ENCODE data around the gene ATP6V1A.

ATP6V1A gene

DNA sequence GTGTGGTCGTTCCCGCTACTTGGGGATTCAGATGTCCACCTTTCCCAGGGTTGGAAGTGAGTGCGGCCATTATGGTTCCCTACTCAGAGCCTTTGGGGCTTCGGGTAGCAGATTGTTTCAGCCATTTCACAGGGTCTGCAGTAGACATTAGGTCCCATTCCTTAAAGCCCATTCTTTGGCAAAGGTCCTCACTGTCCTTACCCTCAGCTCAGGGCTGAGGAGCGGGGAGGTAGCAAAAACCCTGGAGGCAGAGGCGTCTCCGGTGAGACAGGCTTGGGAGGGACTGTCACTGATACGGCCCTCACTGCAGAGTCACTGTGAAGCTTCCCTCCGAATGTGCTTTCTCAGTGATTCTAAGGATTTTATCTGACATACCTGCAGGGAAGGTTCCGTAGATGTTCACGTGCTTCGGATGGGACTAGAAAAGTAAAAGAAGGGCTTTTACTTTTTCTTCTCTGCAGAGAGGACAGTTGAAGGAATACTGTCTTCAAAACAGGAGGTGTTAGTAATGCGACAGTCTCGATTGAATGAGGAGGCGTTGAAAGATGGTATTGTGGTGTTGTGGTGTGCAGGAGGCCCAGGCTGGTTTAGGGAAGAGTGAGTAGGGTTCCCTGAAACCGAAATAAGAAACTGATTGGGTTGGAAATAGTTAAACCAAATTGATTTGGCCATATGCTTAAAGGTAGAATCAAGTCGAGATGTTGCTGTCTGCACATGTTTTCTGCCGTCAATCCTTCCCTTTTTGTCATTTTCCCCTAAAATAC is 630 bp downstream of the ATP6V1A start:
- DNase-seq (ENCODE audit: low read depth in 3 of 3): peak in 1 of 3 experiments; percentile 1

DNA sequence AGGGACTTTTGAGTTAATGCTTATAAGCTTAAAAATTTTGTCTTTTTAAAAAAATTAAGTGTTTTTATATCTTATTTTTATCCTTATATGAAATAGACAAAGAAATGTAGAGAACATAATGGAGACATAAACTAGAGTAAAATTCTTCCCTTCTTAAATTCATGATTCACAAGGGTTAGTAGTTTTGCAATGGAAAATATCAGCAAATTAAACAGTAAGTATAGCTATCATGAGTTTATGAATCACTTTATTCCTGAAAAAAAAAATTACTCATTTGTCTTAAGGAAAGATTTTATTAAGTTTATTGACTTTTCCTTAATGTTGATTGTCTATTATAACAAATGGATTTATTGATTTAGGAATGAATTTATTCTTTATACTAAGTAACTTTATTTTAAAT is 4.3 kb downstream of the ATP6V1A start:
- DNase-seq (ENCODE audit: low read depth in 3 of 3): no peak

DNA sequence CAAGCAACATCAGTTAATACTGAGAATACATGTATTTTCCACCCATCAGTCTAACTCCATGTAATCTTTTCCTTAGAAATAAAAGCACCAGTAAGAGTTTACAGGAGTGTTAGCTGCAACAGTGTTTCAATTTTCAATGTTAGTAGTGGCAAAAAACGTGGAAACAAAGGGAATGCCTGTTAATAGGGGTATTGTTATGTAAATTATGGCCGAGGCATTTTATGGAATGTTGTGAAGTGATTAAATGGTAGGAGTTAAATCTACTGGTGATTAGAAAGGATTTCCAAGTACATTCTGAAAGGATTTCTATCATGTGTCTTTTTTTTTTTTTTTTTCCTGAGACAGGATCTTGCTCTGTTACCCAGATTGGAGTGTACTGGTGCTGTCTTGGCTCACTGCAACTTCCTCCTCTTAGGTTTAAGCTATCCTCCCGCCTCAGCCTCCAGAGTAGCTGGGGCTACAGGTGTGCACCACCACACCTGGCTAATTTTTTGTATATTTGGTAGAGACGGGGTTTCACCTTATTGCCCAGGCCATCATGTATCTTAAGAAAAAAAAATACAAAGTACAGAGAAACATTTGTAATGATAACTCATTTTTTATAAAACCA is 6.6 kb downstream of the ATP6V1A start:
- no peak for DNase-seq (ENCODE audit: low read depth in 3 of 3)

DNA sequence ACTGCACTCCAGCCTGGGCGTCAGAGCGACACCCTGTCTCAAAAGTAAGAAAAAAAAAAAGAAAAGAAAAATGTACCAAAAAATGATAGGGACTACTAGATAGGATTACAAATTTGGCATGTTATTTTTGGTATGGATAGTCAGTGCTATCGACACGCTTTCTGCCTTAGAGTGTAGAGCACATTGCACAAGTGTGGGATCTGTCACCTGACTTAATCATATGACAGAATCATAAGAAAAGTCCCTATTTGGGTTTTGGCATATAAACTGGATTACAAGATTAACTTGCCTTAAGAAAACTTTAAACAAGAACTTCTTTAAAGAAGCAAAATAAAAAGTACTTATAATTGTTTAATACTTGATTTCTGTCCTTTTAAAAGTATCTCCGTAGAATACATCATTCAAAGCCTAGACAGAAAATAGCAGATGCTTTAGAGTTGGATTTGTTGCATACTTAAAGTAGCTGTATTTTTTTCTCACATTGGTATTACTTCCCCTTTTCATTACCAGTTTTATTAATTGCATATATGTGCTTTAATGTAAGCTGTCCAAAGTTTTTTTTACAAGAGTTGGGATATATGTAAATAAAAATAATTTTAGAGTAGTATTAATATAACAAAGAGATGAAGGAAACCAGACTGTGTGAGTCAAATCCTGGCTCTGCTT is 7.8 kb downstream of the ATP6V1A start:
- no peak for DNase-seq (ENCODE audit: low read depth in 3 of 3)

DNA sequence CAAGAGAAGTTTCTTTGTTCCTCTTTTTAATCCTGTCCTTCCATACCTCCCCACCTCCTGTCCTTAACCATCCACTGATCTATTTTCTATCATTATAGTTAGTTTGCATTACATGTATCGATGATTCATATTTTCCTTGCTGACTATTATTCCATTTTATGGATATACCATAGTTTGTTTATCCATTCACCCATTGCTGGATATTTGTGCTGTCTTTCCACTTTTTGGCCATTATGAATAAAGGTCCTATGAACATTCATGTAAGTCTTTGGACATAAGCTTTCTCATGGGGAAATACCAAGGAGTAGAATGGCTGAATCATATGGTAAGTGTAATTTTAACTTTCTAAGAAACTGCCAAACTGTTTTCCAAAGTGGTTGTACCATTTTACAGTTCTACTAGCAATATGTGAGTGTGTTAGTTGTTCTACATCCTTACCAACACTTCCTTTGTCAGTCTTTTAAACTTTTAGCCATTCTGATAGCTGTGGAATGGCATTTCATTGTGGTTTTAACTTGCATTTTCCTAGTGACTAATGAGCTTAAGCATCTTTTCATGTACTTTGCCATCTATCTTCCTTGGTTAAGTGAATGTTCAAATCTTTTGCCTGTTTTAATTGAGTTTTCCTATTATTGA is 11.7 kb downstream of the ATP6V1A start:
- DNase-seq (ENCODE audit: low read depth in 3 of 3): no peak

DNA sequence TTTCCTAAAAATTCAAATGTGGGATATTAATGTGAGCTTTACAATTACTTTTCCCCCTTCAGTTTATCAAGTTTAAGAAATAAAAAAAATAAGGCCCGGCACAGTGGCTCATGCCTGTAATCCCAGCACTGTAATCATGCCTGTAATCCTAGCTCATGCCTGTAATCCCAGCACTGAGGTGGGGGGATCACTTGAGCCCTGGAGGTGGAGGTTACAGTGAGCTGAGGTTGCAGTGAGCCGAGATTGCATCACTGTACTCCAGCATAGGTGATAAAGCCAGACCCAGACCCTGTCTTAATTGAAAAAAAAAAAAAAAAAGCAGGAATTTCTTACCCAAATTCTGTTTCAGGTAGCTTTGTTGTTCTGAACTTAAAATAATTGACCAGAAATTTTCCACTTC is 17.9 kb downstream of the ATP6V1A start:
- no peak for DNase-seq (ENCODE audit: low read depth in 3 of 3)

DNA sequence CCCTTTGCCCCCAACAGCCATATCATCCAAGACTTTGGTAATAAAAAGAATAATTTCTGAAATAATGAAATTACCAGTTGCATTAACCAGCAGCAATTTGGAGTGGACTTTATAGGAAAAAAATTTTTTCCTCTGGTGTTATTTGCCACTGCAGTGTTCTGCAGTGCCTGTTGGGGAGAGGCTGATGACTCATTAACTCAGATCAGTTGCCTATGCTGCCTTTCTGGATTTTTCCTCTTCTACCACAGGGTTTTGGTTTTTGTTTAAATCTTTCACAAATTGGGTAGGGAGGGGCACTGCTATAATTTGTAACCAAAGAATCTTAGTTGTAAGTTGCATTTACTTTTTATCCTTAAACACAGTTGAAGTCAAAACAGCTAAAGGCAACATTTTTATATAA is 22.7 kb downstream of the ATP6V1A start:
- DNase-seq (ENCODE audit: low read depth in 3 of 3): no peak

DNA sequence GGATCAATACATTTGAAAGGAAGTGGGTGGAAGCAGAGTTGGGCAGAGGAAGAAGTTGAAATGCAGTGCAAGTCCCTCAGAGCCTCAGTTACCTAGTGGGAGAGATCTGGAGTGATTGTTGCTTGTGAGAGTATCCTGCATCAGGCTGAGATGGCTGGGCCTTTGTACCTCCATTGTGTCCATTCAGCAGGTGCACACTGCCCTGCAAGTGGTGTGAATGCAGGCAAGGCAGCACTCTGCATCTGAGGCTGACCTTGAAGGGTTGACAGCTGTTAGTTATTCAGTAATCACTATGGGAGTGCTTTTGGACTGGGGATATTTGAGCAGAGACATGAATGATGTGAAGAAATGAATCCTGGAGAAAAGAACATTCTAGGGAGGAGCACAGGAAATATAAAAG is 25.2 kb downstream of the ATP6V1A start:
- DNase-seq (ENCODE audit: low read depth in 3 of 3): no peak

DNA sequence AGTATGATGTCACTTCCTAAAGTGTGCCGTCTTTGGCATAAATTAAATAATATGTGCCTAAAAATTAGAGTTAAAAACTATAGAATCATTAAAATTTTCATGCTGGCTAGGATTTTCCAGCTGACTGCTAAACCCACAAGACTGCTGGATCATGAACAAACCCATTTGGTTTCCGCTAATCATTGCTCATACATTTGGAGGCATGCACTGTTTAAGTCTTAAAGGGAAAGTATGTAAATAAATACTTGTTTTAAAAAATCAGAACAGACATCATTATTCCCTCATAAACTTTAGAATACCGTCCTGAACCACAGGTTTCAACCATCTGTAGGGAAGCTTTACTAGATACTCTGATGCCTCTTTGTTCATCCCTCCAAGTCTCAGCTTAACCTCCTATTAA is 26.5 kb downstream of the ATP6V1A start:
- no peak for DNase-seq (ENCODE audit: low read depth in 3 of 3)

DNA sequence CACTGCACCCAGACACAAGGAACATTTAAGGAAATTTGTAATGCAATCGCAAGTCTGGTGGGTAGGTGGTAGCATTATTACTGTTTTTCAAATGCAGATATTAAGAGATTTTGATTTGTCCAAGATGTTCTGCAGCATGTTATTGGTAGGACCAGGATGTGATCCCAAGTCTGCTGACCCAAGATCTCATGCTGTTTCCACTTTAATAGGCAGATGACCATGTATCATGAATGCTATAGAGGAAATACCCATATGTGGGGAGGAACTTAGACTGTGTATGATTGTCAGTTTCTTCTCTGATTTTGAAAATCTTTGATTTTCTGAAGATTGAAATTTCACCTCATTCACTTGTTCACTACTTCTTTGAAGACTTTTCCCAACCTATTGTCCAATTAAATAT is 28.7 kb downstream of the ATP6V1A start:
- DNase-seq (ENCODE audit: low read depth in 3 of 3): no peak

DNA sequence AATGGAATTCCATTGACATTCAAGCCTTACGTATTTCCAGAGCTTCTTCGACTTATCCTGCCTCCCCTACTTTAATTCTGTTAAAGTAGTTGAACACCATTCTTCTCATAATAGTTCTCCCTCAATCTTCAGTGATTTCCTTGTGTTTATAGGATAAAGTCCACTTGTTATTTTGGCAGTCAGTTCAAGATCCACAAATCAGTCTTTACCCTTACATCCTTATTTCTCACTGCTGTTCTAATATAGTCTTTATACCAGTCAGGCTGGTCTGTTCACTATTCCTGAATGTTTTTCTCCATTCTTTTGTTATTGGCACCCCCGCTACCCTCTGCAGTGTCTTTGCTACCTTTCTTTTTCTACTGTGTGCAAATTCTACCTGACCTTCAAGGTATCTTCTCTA is 29.7 kb downstream of the ATP6V1A start:
- no peak for DNase-seq (ENCODE audit: low read depth in 3 of 3)

DNA sequence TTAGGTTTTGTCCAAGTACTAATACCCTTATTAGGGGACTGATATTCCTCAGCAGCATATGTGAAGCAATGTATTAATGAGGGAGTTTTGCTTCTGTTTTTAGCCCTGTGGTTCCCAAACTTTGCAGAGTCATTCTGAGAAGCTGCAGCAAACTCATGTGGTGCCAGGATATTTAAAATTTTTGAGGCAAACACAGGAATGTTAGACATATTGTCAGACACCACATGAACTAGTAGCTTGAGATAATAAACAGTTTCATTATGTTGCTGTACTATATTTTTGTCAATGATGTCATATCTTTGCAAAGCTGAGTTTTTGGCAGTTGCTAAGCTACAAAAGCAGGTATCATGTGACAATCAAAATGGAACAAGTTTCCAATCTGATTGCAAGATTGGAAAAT is 36.6 kb downstream of the ATP6V1A start:
- no peak for DNase-seq (ENCODE audit: low read depth in 3 of 3)

DNA sequence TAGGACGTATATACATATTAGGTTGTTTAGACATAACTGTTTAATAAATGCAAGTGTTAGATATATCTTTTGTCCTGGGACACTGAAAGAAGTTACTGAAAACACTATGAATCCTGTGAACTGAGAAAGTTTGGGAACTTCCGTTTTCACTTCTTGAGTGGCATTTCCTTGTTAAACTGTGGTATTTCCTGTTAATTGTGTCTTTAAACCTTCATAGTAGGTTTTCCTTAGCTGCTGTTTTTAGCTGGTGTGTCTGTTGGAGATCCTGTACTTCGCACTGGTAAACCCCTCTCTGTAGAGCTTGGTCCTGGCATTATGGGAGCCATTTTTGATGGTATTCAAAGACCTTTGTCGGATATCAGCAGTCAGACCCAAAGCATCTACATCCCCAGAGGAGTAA is 37.1 kb downstream of the ATP6V1A start:
- DNase-seq (ENCODE audit: low read depth in 3 of 3): no peak

DNA sequence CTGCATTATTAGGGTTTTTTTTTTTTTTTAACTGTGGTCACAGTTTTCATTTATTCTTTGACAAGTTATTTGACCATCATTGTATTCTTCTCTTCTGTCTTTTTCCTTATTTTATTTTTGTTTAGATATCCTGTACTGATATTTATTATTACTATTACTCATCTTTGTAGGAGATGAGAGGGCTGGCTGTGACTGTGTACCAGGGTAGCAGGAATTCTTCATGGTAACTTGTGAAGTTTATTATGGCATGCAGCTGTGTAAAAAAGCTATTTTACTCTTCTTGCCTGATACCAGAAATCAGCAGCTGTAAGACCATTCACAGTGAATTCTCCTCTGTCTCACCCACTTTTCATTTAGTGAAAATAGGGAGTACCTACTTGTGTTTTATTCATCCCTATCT is 44.5 kb downstream of the ATP6V1A start:
- no peak for DNase-seq (ENCODE audit: low read depth in 3 of 3)

DNA sequence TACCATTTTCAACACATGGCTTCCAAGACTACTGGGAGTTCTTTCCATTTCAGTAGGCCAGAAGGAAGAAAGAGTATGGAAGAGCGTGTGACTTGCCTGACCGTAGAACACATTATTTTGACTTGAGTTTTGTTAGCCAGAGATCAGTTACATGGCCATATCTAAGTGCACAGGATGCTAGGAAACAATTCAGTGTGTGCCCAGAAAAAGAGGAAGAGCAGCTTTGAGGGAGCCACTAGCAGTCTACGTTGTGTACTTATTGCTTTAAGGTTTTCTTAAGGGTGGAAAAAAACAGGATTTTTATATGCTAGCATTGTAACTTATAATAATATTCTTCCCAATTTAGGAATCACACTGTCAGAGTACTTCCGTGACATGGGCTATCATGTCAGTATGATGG is 47.7 kb downstream of the ATP6V1A start:
- DNase-seq (ENCODE audit: low read depth in 3 of 3): no peak

DNA sequence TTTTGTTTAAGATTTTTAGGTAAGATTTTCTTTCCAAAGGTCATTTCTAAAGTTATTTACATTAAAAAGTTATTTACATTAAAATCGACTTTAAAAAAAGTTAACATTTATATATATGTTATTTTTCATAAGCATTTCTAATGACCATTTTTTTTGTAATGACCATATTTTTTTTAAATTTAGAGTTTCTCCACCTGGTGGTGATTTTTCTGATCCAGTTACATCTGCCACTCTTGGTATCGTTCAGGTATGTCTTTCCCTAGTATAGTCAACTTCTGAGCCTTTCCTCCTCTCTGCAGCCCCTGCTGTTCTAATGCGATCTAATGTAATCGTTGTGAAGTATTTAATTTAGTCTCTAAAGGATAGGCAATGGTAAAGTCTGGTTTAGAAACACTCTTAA is 48.9 kb downstream of the ATP6V1A start:
- DNase-seq (ENCODE audit: low read depth in 3 of 3): no peak

DNA sequence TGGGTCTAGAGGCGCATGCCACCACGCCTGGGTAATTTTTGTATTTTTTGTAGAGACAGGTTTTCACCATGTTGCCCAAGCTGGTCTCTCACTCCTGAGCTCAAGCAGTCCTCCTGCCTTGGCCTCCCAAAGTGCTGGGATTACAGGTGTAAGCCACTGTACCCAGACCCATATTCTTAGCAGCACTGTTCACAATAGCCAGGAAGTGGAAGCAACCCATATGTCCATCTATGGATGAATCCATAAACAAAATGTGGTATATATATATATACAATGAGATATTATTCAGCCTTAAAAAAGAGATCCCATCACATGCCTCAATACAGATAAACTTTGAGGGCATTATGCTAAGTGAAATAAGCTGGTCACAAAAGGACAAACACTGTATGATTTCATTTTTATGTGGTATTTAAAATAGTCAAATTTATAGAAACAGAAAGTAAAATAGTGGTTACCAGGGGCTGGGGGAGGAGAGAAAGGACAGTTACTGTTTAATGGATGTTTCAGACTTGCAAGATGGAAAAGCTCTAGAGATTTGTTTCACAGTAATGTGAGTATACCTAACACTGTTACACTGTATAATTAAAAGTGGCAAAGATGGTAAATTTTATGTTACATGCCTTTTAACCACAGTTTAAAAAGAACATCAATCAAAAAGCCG is 56.1 kb downstream of the ATP6V1A start:
- DNase-seq (ENCODE audit: low read depth in 3 of 3): no peak

DNA sequence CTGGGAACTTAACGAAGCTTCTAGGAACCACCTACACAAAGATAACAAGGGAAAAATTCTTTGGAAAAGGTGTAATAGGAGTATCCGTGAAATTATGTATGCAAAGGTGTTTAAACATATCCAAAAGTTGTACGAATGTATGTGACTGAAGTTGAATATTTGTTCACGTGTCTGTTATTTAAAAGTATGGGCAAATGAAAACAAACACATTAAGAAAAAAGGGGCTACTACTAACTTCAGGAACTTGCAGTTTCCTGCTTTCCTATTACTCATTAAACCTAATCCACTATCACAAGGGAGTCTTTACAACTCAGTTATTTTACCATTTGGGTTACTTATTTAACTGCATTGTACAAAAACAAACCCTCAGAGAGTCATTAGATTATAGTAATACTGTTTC is 57.8 kb downstream of the ATP6V1A start:
- DNase-seq (ENCODE audit: low read depth in 3 of 3): no peak

DNA sequence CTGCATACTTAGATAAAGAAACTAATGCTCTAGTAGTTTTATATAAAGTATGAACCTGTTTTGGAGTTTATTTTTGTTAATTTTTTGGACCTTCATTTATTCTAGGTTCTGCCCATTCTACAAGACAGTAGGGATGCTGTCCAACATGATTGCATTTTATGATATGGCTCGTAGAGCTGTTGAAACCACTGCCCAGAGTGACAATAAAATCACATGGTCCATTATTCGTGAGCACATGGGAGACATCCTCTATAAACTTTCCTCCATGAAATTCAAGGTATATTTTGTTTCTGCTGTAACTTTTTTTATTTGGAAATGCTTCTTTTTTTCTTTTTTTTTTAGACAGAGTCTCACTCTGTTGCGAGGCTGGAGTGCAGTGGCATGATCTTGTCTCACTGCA is 58.4 kb downstream of the ATP6V1A start:
- DNase-seq (ENCODE audit: low read depth in 3 of 3): no peak

DNA sequence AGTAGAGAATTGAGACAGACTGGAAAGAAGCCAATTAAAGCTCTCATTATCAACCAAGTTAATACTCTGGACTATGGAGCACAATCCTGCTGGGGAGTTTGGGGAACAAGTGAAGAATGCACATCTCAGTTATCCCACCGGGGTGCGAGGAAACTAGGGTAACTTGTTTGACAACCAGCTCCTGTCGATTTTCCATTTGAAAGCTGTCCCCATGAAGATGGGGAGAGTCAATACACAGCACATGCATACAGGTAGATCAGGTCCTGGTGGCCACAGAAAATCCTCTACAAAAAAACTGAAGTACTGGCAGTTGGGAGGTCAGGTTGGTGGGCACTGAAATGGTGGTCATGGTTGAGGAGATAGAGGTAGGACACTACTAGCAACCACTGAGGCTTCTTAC is 66.0 kb downstream of the ATP6V1A start:
- DNase-seq (ENCODE audit: low read depth in 3 of 3): no peak

DNA sequence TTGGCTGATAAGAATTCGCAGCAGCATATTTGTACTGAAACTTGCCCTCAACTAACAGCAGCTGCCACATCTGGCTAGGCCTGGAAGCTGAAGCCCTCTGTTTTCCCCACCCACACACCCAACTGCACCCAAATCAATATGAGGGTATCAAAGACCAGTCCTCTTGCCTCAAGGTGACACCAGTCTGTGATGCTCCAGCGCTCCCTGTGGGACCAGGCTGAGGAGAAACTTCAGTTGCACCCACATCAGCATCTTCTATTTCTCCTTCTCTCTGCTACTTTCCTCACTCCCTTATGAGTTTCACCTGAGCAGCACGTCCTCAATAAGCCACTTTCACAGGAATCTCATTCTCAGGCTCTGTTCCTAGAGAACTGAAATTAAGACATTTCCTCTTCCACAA is 73.0 kb downstream of the ATP6V1A start:
- DNase-seq (ENCODE audit: low read depth in 3 of 3): no peak

DNA sequence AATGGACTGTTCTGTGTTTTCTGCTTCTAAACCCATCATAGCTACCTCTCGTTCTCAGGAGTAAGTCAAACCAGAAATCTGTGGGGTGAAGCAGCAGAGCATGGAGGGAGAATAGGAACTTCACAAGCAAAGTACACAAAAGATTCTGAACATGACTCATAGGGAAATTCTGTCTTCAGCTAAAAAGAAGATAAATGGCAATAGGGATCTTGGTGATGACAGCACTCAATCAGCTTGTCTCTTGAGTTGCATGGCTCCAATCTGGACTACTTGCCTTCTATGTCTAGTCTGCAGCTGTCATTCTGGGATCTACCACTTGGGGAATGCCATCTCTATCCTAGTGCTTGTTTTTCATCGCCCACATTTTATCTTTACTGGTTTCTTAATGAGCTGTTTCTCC is 78.3 kb downstream of the ATP6V1A start:
- no peak for DNase-seq (ENCODE audit: low read depth in 3 of 3)

All from stimulated activated CD4-positive, alpha-beta T cell treated with anti-CD3 and anti-CD28 coated beads, TNF-alpha, amount 100 ng/mL, for 4 hours (primary cell).